Skeletal muscle satellite cell (primary cell): Measurements from ENCODE around the gene SLC49A3. TPM values are rescaled to one million over a fixed set of nuclear protein-coding genes. Genes with fewer than 3 reads are reported as not detected.
"Not testable (repeated sequence)": the region's sequence is repeated elsewhere in the genome, so short reads cannot be mapped to it uniquely, and the experiment has no call there.

Source experiments
- H3K27me3 ChIP-seq: 2 replicates; pipeline ENCODE4 v1.7.0; 2013; ENCODE audit warnings: low read length; ENCODE audit not compliant: control insufficient read depth, insufficient read depth
- H3K36me3 ChIP-seq: 2 replicates; pipeline ENCODE4 v1.7.0; 2013; ENCODE audit warnings: mild to moderate bottlenecking, control low read depth, low read length; ENCODE audit not compliant: insufficient read depth
- H3K4me1 ChIP-seq: 2 replicates; pipeline ENCODE4 v1.7.0; 2013; ENCODE audit warnings: low read length; ENCODE audit not compliant: control insufficient read depth, insufficient read depth
- H3K4me2 ChIP-seq: 2 replicates; pipeline ENCODE4 v1.7.0; 2013; ENCODE audit warnings: mild to moderate bottlenecking, low read length
- H3K4me3 ChIP-seq: 2 replicates; pipeline ENCODE4 v1.7.0; 2013; ENCODE audit warnings: low read length
- H3K9ac ChIP-seq: 2 replicates; pipeline ENCODE4 v1.7.0; 2013; ENCODE audit warnings: mild to moderate bottlenecking, low read depth, low read length, moderate library complexity
- H3K9me3 ChIP-seq: replicated peaks from 2 replicates; pipeline ENCODE4 v1.7.0; 2013; ENCODE audit warnings: mild to moderate bottlenecking, control low read depth, low read length
- total RNA-seq: library from RNA; depleted of rRNA; stranded (reverse); fragments of >200 nt; gene quantifications from 2 replicates; pipeline ENCODE4 v1.2.3, GENCODE V29; 2012; rRNA removed

SLC49A3 gene
- 10.5 and 10.6 TPM in 2 replicates for total RNA-seq

DNA sequence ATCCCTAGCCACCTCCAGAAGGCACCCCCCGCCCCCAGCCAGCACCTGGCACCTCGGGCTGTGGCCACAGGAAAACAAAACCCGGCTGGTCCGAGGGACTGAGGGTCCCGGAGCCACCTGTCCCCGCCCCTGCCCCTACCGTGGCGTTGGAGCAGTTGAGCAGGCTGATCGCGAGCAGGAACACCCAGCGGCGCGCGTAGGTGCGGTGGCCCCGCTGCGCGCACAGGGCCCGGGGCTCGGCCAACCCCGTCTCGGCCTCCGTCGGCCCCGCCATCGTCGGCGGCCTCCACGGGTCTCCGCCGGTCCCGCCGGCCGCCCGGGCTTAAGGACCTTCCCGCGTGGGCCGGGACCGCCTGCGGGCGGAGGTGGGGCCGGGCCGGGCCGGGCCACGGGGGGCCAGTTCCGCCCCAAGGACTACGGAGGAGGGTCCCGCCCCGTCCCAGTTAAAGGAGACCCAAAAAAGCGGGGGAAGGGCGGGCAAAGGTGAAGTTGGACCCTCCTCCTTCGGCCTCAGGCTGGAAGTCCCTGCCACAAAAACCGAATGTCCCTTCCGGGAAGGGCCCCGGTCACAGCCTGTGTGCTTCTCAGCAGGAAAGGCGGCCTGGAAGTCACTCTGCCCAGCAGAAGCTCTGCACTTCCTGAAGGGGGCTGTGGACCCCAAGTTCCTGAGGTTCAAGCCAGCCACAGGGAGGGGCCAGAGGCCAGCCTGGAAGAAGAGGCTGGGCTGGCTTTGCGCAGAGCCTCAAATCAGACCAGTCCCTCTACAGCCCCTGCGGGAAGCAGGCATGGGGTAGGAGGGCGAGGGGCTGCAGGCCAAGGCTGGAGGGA, at the start of gene SLC49A3:
SLC49A3 (minus strand) TSS at position 298 of the 828 bp plus-strand sequence; CDS start at position 274, 24 bp downstream.
- H3K4me1 ChIP-seq, result peaks cover 28% of the 10 kb centered on the region
- H3K9ac ChIP-seq, result peak within 1 kb of the TSS; percentile 62
- H3K36me3 ChIP-seq, result no peaks in the 10 kb centered on the region
- peak within 1 kb of the TSS; percentile 56 for H3K4me3 ChIP-seq
- peaks cover 9% of the 10 kb centered on the region for H3K27me3 ChIP-seq
- H3K4me2 ChIP-seq, result peak within 1 kb of the TSS; percentile 79
- no peaks in the 10 kb centered on the region for H3K9me3 ChIP-seq

DNA sequence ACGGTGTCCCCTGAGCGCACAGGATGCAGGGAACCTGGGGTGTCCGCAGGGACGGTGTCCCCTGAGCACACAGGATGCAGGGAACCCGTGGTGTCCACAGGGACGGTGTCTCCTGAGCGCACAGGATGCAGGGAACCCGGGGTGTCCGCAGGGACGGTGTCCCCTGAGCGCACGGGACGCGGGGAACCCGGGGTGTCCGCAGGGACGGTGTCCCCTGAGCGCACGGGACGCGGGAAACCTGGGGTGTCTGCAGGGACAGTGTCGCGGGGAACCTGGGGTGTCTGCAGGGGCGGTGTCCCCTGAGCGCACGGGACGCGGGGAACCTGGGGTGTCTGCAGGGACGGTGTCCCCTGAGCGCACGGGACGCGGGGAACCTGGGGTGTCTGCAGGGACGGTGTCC, 47.6 kb upstream of the SLC49A3 start:
- Histone ChIP-seq H3K4me1 (peaks cover 19% of the 10 kb centered on the region), H3K36me3 (peaks cover 62% of the 10 kb centered on the region)
- not testable (repeated sequence) for H3K27me3 ChIP-seq, H3K9me3 ChIP-seq, H3K9ac ChIP-seq, H3K4me2 ChIP-seq, H3K4me3 ChIP-seq

DNA sequence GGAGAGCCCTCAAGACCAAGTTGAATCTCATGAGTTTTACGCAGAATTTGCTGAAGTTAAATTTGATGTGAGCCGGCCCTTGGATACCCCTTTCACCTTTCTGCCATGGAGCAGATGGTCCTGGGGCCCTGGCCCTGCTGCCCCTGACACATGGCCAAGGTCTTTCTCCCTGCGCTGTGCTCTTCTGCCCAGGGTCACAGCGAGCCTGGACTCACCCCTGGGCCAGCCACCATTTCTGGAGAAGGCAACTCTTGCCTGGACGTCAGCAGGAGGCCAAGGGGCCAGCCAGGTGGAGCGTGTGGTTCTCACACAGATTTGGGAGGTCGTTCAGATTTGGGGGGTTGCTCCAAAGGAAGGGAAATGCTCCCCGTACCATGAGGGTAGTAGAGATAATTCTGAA, 46.6 kb upstream of the SLC49A3 start:
- peaks cover 69% of the 10 kb centered on the region for H3K36me3 ChIP-seq
- no peaks in the 10 kb centered on the region for H3K27me3 ChIP-seq
- H3K9ac ChIP-seq, result no peak overlapping the region
- no peak overlapping the region for H3K4me2 ChIP-seq
- peaks cover 10% of the 10 kb centered on the region for H3K4me1 ChIP-seq
- no peak overlapping the region for H3K4me3 ChIP-seq
- H3K9me3 ChIP-seq, result no peaks in the 10 kb centered on the region

DNA sequence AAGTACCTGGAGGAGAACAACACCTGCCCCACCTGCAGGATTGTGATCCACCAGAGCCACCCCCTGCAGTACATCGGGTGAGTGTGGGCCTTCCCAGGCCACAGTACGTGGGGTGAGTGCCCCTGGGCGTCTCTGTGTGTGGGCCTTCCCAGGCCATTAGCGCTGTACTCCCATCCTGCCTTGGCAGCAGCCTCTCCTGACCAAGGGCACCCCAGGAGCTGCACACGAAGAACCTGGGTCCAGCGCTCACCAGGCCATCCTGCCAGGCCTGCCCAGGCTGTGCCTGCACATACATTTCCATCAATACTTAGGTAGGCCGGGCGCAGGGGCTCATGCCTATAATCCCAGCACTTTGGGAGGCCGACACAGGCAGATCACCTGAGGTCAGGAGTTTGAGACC, 46.0 kb upstream of the SLC49A3 start:
- no peak overlapping the region for H3K4me3 ChIP-seq
- peaks cover 67% of the 10 kb centered on the region for H3K36me3 ChIP-seq
- no peak overlapping the region for H3K4me2 ChIP-seq

DNA sequence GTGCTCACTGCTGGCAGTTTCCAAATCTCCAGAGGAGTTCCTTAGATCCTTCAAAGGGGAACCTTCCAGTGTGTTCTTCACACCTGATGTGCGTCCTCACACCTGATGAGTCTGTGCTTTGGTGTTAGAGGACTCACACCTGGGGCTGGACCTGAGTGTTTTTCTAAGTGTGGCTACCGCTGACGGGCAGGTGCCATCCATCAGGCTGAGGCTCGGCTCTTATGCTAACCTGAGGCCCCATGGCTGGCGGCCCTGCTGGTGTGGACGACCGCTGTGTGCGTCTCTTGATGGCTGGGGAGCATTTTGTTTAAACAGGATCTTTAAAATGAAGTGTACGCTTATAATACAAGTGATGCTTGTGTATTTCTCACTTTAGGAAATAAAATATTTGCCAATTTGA, 45.1 kb upstream of the SLC49A3 start:
- Histone ChIP-seq H3K9ac (no peak overlapping the region), H3K36me3 (peaks cover 59% of the 10 kb centered on the region), H3K9me3 (no peaks in the 10 kb centered on the region), H3K27me3 (no peaks in the 10 kb centered on the region), H3K4me2 (no peak overlapping the region), H3K4me3 (no peak overlapping the region), H3K4me1 (peaks cover 4% of the 10 kb centered on the region)

More for the DNA sequence above, 46.0 kb upstream of the SLC49A3 start:
- Histone ChIP-seq H3K27me3 (no peaks in the 10 kb centered on the region), H3K4me1 (peaks cover 5% of the 10 kb centered on the region), H3K9ac (no peak overlapping the region), H3K9me3 (no peaks in the 10 kb centered on the region)

DNA sequence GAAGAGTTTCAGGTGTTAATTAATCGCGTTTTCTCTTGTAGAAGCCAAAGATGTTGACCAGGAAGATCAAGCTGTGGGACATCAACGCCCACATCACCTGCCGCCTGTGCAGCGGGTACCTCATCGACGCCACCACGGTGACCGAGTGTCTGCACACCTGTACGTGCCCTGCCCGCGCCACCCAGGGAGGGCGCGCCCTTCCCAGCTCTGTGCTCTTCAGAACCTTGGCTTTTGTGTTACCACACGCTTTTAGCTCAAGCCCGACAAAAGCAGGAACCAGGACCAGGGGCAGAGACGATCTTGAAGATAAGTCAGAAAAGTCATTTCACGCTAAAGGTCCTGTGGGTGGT, 44.7 kb upstream of the SLC49A3 start:
- no peak overlapping the region for H3K4me3 ChIP-seq
- H3K27me3 ChIP-seq, result no peaks in the 10 kb centered on the region
- H3K36me3 ChIP-seq, result peaks cover 55% of the 10 kb centered on the region
- no peak overlapping the region for H3K9ac ChIP-seq
- peaks cover 4% of the 10 kb centered on the region for H3K4me1 ChIP-seq
- no peak overlapping the region for H3K4me2 ChIP-seq
- H3K9me3 ChIP-seq, result no peaks in the 10 kb centered on the region

DNA sequence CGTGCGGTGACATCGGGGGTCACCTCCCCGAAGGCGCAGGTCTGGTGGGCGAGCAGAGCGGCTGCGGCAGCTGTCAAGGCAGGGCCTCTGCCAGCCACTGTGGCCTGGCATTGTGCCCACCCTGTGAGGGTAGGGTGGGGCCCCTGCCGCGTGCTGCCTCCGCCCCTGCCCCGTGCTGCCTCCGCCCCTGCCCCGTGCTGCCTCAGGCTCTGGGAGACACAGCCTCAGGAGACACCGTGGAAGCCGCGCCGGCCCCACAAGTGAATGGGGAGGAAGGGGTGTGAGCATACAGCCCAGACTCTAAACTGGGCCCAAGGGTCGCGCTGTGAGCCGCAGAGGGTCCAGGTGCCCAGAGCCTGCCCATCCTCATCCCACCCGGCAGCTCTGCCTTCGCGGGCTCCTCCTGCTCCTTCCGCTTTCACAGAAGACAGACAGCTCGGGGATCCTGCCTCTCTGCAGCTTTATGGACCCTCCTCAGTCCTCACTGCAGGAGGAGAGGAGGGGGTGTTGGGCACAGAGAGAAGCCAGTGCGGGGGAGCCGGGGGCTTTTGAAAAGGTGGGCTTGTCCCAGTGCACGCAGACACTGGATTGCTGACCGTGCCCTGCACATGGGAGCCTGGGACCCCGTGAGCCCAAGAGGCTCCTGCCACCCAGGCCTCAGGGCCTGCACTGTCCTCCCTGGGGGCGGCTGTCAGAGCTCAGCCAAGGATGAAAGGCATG, 44.1 kb upstream of the SLC49A3 start:
- Histone ChIP-seq H3K27me3 (no peaks in the 10 kb centered on the region), H3K4me2 (no peak overlapping the region), H3K4me3 (no peak overlapping the region), H3K4me1 (peaks cover 8% of the 10 kb centered on the region), H3K9ac (no peak overlapping the region), H3K36me3 (peaks cover 59% of the 10 kb centered on the region), H3K9me3 (no peaks in the 10 kb centered on the region)

DNA sequence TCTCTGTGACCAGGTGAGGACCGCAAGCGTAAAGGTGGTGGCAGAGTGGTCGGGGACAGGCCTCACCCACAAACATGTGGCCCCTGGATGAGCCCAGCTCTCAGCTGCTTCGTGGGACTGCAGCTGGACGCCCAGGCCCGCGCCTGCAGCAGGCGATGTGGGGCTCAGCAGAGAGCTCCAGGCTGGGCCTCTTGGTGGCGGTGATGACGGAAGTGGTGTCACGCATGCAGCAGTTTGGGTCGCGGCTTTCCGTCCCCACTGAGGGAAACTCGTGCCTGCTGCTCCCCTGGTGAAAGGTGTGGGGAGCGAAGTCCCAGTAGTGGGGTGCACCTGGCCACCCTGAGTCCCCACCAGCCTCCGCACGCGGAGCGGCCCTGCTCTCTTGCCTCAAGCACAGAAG, 43.5 kb upstream of the SLC49A3 start:
- H3K9me3 ChIP-seq, result no peaks in the 10 kb centered on the region
- H3K36me3 ChIP-seq, result peaks cover 53% of the 10 kb centered on the region
- H3K4me2 ChIP-seq, result no peak overlapping the region
- no peak overlapping the region for H3K4me3 ChIP-seq
- H3K9ac ChIP-seq, result no peak overlapping the region
- H3K4me1 ChIP-seq, result peaks cover 14% of the 10 kb centered on the region
- H3K27me3 ChIP-seq, result no peaks in the 10 kb centered on the region

DNA sequence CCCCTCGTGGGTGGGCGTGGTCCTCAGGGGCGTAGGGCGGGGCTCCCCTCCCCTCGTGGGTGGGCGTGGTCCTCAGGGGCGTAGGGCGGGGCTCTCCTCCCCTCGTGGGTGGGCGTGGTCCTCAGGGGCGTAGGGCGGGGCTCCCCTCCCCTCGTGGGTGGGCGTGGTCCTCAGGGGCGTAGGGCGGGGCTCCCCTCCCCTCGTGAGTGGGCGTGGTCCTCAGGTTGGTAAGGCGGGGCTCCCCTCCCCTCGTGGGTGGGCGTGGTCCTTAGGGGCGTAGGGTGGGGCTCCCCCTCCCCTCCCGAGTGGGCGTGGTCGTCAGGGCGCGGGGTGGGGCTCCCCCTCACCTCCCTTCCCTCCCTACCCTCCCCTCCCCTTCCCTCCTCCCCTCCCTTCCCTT, 43.0 kb upstream of the SLC49A3 start:
- H3K4me3 ChIP-seq, H3K4me2 ChIP-seq, H3K27me3 ChIP-seq, H3K9me3 ChIP-seq, H3K9ac ChIP-seq: not testable (repeated sequence)
- H3K4me1 ChIP-seq, result peaks cover 19% of the 10 kb centered on the region
- peaks cover 48% of the 10 kb centered on the region for H3K36me3 ChIP-seq

DNA sequence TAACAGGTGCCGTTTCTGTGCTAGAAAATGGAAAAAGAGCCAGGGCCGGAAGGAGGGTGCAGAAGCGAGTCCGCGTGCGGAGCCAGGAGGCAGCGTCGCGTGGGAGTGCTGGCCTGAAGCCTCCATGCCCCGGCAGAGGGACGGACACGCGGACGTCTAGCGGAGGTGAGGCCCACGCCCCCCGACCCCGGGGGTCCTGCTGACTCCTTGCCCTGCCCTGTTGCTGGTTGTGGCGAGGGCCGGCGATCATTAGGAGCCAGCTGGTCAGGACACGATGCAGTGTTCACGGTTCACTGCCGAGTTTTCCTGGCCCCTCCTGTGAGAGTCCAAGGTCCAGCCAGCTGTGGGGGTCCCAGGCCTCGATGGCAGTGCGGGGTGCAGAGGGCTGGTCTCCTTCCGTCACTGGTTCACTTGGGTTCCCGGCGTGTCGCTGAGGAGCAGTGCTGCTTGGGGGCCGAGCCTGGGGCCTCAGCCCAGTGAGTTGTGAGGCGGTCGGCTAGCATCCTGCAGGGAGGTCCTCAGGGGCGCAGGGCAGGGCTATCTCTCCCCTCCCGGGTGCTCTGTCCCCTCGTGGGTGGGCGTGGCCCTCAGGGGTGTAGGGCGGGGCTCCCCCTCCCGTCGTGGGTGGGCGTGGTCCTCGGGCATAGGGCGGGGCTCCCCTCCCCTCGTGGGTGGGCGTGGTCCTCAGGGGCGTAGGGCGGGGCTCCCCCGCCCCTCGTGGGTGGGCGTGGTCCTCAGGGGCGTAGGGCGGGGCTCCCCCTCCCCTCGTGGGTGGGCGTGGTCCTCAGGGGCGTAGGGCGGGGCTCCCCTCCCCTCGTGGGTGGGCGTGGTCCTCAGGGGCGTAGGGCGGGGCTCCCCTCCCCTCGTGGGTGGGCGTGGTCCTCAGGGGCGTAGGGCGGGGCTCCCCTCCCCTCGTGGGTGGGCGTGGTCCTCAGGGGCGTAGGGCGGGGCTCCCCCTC, 42.3 kb upstream of the SLC49A3 start:
- H3K36me3 ChIP-seq, result peaks cover 48% of the 10 kb centered on the region
- peaks cover 27% of the 10 kb centered on the region for H3K4me1 ChIP-seq
- H3K27me3 ChIP-seq, H3K9me3 ChIP-seq, H3K9ac ChIP-seq, H3K4me3 ChIP-seq, H3K4me2 ChIP-seq: not testable (repeated sequence)

DNA sequence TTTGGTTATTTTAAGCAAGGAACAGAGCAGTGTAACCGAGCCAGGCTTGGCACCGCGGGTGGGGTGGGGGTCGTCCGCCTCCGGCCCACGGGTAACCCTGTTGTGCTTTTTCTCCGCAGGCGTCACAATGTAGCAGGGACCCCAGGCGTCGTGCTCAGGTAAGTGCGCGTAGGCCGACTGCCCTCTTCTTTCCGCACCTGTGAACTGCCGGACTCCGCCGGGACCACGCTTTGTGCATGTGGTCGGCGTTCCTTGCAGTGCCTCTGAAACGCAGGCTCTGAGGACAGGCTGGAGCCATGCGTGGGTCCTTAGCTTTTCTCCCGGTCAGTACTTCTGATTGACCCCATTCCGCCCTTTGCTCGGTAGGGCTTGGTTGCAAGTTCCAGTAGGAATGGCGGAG, 41.6 kb upstream of the SLC49A3 start:
- Histone ChIP-seq H3K9me3 (no peaks in the 10 kb centered on the region), H3K4me1 (peaks cover 34% of the 10 kb centered on the region), H3K36me3 (peaks cover 46% of the 10 kb centered on the region), H3K4me2 (no peak overlapping the region), H3K4me3 (no peak overlapping the region), H3K9ac (no peak overlapping the region), H3K27me3 (no peaks in the 10 kb centered on the region)
